HCT116 (cell line): ENCODE data around the gene DRD3. TPM values are rescaled to one million over a fixed set of nuclear protein-coding genes. Genes with fewer than 3 reads are reported as not detected.

Experiments
- ATAC-seq: fragments of 200-7000 bp; cut with Tn5 transposase; 2 replicates; pipeline ENCODE4 v1.9.1; 2020; ENCODE audit warnings: mild to moderate bottlenecking, moderate library complexity
- BruUV-seq: library from RNA; stranded (reverse); fragments of 400-500 nt; replicated peaks from 2 replicates; lab custom pipeline; 2021; lab: Mats Ljungman, UMichigan
- CTCF ChIA-PET: fragments of 300-600 bp; sonication (Branson Sonifier 250); formaldehyde crosslinking; loops from one replicate; lab custom pipeline; 2021; ENCODE audit warnings: antibody characterized with exemption; lab: Charles Lee
- POLR2A ChIA-PET: fragments of 300-600, 350-600 bp; sonication (Branson Sonifier 250); formaldehyde crosslinking; loops from one replicate; lab custom pipeline; 2021; ENCODE audit warnings: antibody characterized with exemption; lab: Charles Lee
- RAD21 ChIA-PET, 2 experiments: fragments of 300-600 bp; sonication (Branson Sonifier 250); formaldehyde crosslinking; loops; one replicate each; lab custom pipeline; 2023; ENCODE audit warnings: low total read pairs in 2 of 2; ENCODE audit not compliant: uncharacterized antibody in 2 of 2, unreplicated experiment in 2 of 2, low non-redundant PET in 1 of 2; lab: Charles Lee
- DNase-seq: peaks from one replicate; pipeline ENCODE4 v3.0.0-alpha.2; 2010; ENCODE audit warnings: low read depth, low spot score
- H2AFZ ChIP-seq: fragments of 200-600 bp; shearing (Covaris generic), sonication (generic); 2 replicates; pipeline ENCODE4 v1.6.1; 2017; ENCODE audit warnings: low read depth, mixed run types, mixed read lengths, antibody characterized with exemption, low read length; ENCODE audit not compliant: poor library complexity, severe bottlenecking
- H3K27ac ChIP-seq: 2 replicates; pipeline ENCODE4 v1.5.1; 2012; ENCODE audit warnings: low read depth, low read length
- H3K27me3 ChIP-seq: fragments of 200-600 bp; sonication (generic); 2 replicates; pipeline ENCODE4 v1.6.1; 2016; ENCODE audit warnings: mixed run types, low read length, mixed read lengths; ENCODE audit not compliant: insufficient read depth
- H3K36me3 ChIP-seq, 2 experiments: fragments of 200-500 bp in 1 of 2; fragments of 200-600 bp in 1 of 2; sonication (Bioruptor generic) in 1 of 2; sonication (generic) in 1 of 2; 2 replicates each; pipeline versions ENCODE4 v1.5.1 to v1.6.1; 2014 to 2016; ENCODE audit warnings: low read length in 2 of 2, inconsistent platforms in 1 of 2, mixed read lengths in 1 of 2, mixed run types in 1 of 2; ENCODE audit not compliant: insufficient read depth in 2 of 2, control insufficient read depth in 1 of 2
- H3K4me1 ChIP-seq, 2 experiments: fragments of 200-600 bp in 1 of 2; sonication (generic) in 1 of 2; 2 replicates each; pipeline versions ENCODE4 v1.5.1 to v1.6.1; 2012 to 2017; ENCODE audit warnings: low read length in 2 of 2, inconsistent platforms in 1 of 2, mild to moderate bottlenecking in 1 of 2, mixed read lengths in 1 of 2, mixed run types in 1 of 2, moderate library complexity in 1 of 2; ENCODE audit not compliant: insufficient read depth in 2 of 2, control insufficient read depth in 1 of 2
- H3K4me2 ChIP-seq: fragments of 200-600 bp; sonication (generic); 2 replicates; pipeline ENCODE4 v1.6.1; 2017; ENCODE audit warnings: mixed run types, low read length, mixed read lengths
- H3K4me3 ChIP-seq, 2 experiments: fragments of 200-600 bp in 1 of 2; sonication (generic) in 1 of 2; replicated peaks in 1 of 2; 2 replicates each; pipeline ENCODE4 v1.5.1; 2011 to 2016; ENCODE audit warnings: low read length in 2 of 2, control low read depth in 1 of 2, low read depth in 1 of 2, mild to moderate bottlenecking in 1 of 2, mixed read lengths in 1 of 2, mixed run types in 1 of 2
- H3K79me2 ChIP-seq: fragments of 200-600 bp; sonication (generic); 2 replicates; pipeline ENCODE4 v1.6.1; 2017; ENCODE audit warnings: mild to moderate bottlenecking, mixed run types, low read length, moderate library complexity, mixed read lengths; ENCODE audit not compliant: insufficient read depth
- H3K9ac ChIP-seq: fragments of 200-600 bp; sonication (generic); 2 replicates; pipeline ENCODE4 v1.6.1; 2016; ENCODE audit warnings: low read length, mixed read lengths
- H3K9me2 ChIP-seq: fragments of 200-600 bp; sonication (generic), shearing (Covaris generic); 2 replicates; pipeline ENCODE4 v1.6.1; 2017; ENCODE audit warnings: mixed run types, mild to moderate bottlenecking, moderate library complexity; ENCODE audit not compliant: insufficient read depth
- H3K9me3 ChIP-seq, 2 experiments: fragments of 200-500 bp in 1 of 2; fragments of 200-600 bp in 1 of 2; sonication (Bioruptor generic) in 1 of 2; sonication (generic) in 1 of 2; 2 replicates each; pipeline ENCODE4 v1.6.1; 2014 to 2017; ENCODE audit warnings: low read length in 2 of 2, mixed read lengths in 2 of 2, inconsistent platforms in 1 of 2, low read depth in 1 of 2, mild to moderate bottlenecking in 1 of 2, mixed run types in 1 of 2, moderate library complexity in 1 of 2; ENCODE audit not compliant: control insufficient read depth in 1 of 2, insufficient read depth in 1 of 2
- H4K20me1 ChIP-seq: fragments of 200-600 bp; sonication (generic), shearing (Covaris generic); 2 replicates; pipeline ENCODE4 v1.6.1; 2017; ENCODE audit warnings: mixed run types, mild to moderate bottlenecking, moderate library complexity; ENCODE audit not compliant: insufficient read depth
- CBX3 ChIP-seq: IDR thresholded peaks from 2 replicates; pipeline ENCODE4 v1.6.1; 2012; ENCODE audit warnings: low read depth
- CEBPB ChIP-seq: IDR thresholded peaks from 2 replicates; pipeline ENCODE4 v1.6.1; 2012; ENCODE audit warnings: low read depth
- ELF1 ChIP-seq: IDR thresholded peaks from 2 replicates; pipeline ENCODE4 v1.6.1; 2012; ENCODE audit warnings: low read depth, borderline replicate concordance
- EZH2phosphoT487 ChIP-seq: fragments of 200-600 bp; IDR thresholded peaks from 2 replicates; pipeline ENCODE4 v1.6.1; 2018; ENCODE audit warnings: antibody characterized with exemption, borderline replicate concordance
- JUND ChIP-seq: IDR thresholded peaks from 2 replicates; pipeline ENCODE4 v1.6.1; 2012
- POLR2AphosphoS5 ChIP-seq: IDR thresholded peaks from 2 replicates; pipeline ENCODE4 v1.6.1; 2011; ENCODE audit warnings: mild to moderate bottlenecking, low read depth, low read length, moderate library complexity
- RAD21 ChIP-seq: IDR thresholded peaks from 2 replicates; pipeline ENCODE4 v1.6.1; 2012; ENCODE audit warnings: low read depth, mild to moderate bottlenecking
- SRF ChIP-seq: IDR thresholded peaks from 2 replicates; pipeline ENCODE4 v1.6.1; 2012; ENCODE audit warnings: low read depth
- ZFX ChIP-seq: fragments of 450-650 bp; IDR thresholded peaks from 2 replicates; pipeline ENCODE4 v1.6.1; 2017
- ZNF274 ChIP-seq: fragments of 200-500 bp; sonication (Bioruptor generic); IDR thresholded peaks from 2 replicates; pipeline ENCODE4 v1.6.1; 2014; ENCODE audit warnings: mild to moderate bottlenecking, low read depth, low read length, inconsistent platforms
- intact Hi-C: fragments of 100-400 bp; cut with micrococcal nuclease; formaldehyde crosslinking; loops from 2 replicates; pipeline ENCODE4 v1.10.0; 2022
- total RNA-seq: library from RNA; stranded (reverse); gene quantifications from one replicate; pipeline ENCODE4 v1.2.1, GENCODE V29; 2021; ENCODE audit not compliant: unreplicated experiment
- TF ChIP-seq, protein P1 (sequence below): IDR thresholded peaks from 2 replicates; pipeline ENCODE4 v1.6.1; 2012
- TF ChIP-seq, protein P2 (sequence below): IDR thresholded peaks from 2 replicates; pipeline ENCODE4 v1.6.1; 2012
- TF ChIP-seq, protein P3 (sequence below), 3 experiments: fragments of 200-600 bp in 1 of 3; sonication (generic) in 1 of 3; IDR thresholded peaks in 2 of 3; conservative IDR thresholded peaks in 1 of 3; 2 replicates each; pipeline ENCODE4 v1.5.1; 2012 to 2017; ENCODE audit warnings: low read depth in 2 of 3, low read length in 2 of 3, antibody characterized with exemption in 1 of 3, borderline replicate concordance in 1 of 3, control low read depth in 1 of 3, mild to moderate bottlenecking in 1 of 3, mixed read lengths in 1 of 3, mixed run types in 1 of 3, moderate library complexity in 1 of 3; ENCODE audit not compliant: insufficient read depth in 1 of 3
- TF ChIP-seq, protein P4 (sequence below): IDR thresholded peaks from 2 replicates; pipeline ENCODE4 v1.6.1; 2012; ENCODE audit warnings: low read depth

The DRD3 gene
- total RNA-seq, 1 experiment from 2014 or later: not detected

DNA sequence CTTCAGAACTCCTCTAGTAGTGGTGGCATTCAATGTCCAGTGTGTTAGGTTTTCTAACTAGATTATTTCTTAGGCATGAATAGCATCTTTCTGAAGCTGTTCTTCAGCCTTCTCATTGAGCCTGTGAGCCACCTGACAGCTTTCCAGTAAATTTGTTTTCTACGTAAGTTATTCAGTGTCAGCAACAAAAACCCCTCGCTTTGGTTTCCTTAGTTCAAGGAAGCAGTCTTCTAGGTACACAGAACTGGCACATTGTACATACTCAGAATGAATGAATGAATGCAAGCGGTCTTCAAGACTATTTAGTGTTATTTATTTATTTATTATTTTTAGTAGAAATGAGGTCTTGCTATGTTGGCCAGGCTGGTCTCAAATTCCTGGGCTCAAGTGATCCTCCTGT lies 44.9 kb downstream of the DRD3 start:
- DNase-seq: no peak
- ChIA-PET RAD21 (no interaction called here), POLR2A (no interaction called here), CTCF (no interaction called here)
- intact Hi-C loops: no loop called here
- BruUV-seq: no TSS peak
- H3K9ac ChIP-seq: no peak overlapping the region
- no peak overlapping the region for H3K4me3 ChIP-seq
- ATAC-seq: no peak
- H3K79me2 ChIP-seq: no peaks in the 10 kb centered on the region
- TF ChIP-seq CEBPB (no peak), CBX3 (no peak), ZFX (no peak), SRF (no peak), JUND (no peak), RAD21 (no peak)
- TF ChIP-seq, protein P1, sequence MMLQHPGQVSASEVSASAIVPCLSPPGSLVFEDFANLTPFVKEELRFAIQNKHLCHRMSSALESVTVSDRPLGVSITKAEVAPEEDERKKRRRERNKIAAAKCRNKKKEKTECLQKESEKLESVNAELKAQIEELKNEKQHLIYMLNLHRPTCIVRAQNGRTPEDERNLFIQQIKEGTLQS: no peak
- TF ChIP-seq, protein P2, sequence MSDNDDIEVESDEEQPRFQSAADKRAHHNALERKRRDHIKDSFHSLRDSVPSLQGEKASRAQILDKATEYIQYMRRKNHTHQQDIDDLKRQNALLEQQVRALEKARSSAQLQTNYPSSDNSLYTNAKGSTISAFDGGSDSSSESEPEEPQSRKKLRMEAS: no peak
- no peaks in the 10 kb centered on the region for H3K27me3 ChIP-seq
- no peak overlapping the region for H3K27ac ChIP-seq
- no peaks in the 10 kb centered on the region for H3K36me3 ChIP-seq
- H2AFZ ChIP-seq: no peak overlapping the region
- no peak overlapping the region for H3K4me2 ChIP-seq
- no peaks in the 10 kb centered on the region for H3K9me2 ChIP-seq
- no peaks in the 10 kb centered on the region for H3K9me3 ChIP-seq
- H4K20me1 ChIP-seq: no peaks in the 10 kb centered on the region
- H3K4me1 ChIP-seq: no peaks in the 10 kb centered on the region

DNA sequence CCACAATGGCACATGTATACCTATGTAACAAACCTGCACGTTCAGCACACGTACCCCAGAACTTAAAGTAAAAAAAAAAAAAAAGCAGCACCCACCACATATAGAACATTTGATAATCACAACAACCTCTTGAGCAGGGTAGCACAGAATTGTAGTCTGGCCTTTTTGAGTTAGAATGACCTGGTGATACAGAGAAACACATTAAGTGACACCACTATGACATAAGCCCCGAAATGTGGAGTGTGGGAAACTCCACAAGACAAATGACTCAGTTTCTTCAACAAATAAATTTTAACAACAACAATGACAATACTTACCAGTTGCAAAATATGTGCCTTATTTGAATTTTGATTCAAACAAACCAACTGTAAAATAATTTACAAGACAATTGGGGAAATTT lies 46.4 kb downstream of the DRD3 start:
- RAD21 ChIA-PET: no interaction called here
- CTCF ChIA-PET: no interaction called here
- intact Hi-C loops: no loop called here
- DNase-seq: no peak
- ATAC-seq: no peak
- Histone ChIP-seq H3K9ac (no peak overlapping the region), H3K27me3 (no peaks in the 10 kb centered on the region), H3K4me2 (no peak overlapping the region), H2AFZ (no peak overlapping the region), H3K4me3 (no peak overlapping the region), H4K20me1 (no peaks in the 10 kb centered on the region), H3K9me2 (no peaks in the 10 kb centered on the region), H3K9me3 (no peaks in the 10 kb centered on the region), H3K79me2 (no peaks in the 10 kb centered on the region), H3K36me3 (no peaks in the 10 kb centered on the region), H3K27ac (no peak overlapping the region), H3K4me1 (peaks cover 0 to 11% of the 10 kb centered on the region in 2 experiments; a peak in 1 of 4 replicates)
- BruUV-seq: no TSS peak
- POLR2A ChIA-PET: no interaction called here
- TF ChIP-seq ELF1 (no peak), ZNF274 (no peak), POLR2AphosphoS5 (no peak), EZH2phosphoT487 (no peak), ZFX (no peak), SRF (no peak)
- TF ChIP-seq, protein P3, sequence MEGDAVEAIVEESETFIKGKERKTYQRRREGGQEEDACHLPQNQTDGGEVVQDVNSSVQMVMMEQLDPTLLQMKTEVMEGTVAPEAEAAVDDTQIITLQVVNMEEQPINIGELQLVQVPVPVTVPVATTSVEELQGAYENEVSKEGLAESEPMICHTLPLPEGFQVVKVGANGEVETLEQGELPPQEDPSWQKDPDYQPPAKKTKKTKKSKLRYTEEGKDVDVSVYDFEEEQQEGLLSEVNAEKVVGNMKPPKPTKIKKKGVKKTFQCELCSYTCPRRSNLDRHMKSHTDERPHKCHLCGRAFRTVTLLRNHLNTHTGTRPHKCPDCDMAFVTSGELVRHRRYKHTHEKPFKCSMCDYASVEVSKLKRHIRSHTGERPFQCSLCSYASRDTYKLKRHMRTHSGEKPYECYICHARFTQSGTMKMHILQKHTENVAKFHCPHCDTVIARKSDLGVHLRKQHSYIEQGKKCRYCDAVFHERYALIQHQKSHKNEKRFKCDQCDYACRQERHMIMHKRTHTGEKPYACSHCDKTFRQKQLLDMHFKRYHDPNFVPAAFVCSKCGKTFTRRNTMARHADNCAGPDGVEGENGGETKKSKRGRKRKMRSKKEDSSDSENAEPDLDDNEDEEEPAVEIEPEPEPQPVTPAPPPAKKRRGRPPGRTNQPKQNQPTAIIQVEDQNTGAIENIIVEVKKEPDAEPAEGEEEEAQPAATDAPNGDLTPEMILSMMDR (IDR thresholded peaks at IDR 0.05 in 2 of 3, conservative IDR thresholded peaks at IDR 0.05 in 1 of 3; ENCODE audit: borderline replicate concordance in 1 of 3, insufficient read depth in 1 of 3, low read depth in 2 of 3, low read length in 2 of 3): no peak
- TF ChIP-seq, protein P4, sequence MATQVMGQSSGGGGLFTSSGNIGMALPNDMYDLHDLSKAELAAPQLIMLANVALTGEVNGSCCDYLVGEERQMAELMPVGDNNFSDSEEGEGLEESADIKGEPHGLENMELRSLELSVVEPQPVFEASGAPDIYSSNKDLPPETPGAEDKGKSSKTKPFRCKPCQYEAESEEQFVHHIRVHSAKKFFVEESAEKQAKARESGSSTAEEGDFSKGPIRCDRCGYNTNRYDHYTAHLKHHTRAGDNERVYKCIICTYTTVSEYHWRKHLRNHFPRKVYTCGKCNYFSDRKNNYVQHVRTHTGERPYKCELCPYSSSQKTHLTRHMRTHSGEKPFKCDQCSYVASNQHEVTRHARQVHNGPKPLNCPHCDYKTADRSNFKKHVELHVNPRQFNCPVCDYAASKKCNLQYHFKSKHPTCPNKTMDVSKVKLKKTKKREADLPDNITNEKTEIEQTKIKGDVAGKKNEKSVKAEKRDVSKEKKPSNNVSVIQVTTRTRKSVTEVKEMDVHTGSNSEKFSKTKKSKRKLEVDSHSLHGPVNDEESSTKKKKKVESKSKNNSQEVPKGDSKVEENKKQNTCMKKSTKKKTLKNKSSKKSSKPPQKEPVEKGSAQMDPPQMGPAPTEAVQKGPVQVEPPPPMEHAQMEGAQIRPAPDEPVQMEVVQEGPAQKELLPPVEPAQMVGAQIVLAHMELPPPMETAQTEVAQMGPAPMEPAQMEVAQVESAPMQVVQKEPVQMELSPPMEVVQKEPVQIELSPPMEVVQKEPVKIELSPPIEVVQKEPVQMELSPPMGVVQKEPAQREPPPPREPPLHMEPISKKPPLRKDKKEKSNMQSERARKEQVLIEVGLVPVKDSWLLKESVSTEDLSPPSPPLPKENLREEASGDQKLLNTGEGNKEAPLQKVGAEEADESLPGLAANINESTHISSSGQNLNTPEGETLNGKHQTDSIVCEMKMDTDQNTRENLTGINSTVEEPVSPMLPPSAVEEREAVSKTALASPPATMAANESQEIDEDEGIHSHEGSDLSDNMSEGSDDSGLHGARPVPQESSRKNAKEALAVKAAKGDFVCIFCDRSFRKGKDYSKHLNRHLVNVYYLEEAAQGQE: no peak
